HG03457 (cell line): ENCODE results near the gene MAPKAP1.

Source experiments
- ATAC-seq: cut with Tn5 transposase; IDR thresholded peaks from one replicate; pipeline ENCODE4 v1.9.1; 2021; ENCODE audit warnings: moderate number of reproducible peaks; ENCODE audit not compliant: unreplicated experiment

MAPKAP1 gene

DNA sequence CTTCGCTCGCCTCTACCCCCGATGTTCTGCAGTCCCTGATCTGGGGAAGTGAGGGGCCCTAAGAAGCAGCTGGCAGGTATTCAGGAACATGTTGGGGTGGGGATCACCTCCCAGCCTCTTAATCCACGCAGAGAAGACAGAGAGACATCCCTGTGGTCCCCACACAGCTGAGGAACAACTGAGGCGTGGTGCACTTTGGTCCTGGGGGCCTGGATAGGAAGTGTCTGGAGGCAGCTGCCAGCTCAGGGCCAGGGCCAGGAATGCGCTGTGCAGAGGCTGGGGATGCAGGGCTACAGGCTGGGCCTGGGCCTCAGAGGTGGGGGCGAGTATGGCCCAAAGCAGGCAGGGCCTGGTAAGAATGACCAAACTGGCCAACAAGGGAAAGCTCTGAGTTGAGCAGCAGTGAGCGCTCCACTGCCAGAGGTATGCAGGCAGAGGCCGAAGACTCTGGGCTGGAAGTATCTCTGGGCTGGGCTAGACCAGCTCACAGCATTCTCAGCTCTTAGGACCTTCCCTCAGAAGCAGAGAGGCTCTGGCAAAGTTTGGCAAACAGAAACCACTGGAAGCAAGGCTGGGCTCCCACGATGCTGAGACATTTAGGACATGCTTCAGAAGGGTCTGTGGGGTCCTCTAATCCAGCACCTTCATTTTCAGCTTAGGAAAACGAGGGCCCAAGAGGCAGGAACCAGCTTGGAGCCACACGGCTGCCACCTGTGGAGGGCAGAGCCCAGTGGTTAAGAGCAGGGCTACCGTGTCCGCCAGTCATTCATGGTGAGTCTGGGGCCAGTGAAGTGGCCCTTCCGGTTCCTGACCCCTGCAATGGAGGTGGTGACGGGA lies 271.0 kb downstream of the MAPKAP1 start:
- ATAC-seq, result no peak

DNA sequence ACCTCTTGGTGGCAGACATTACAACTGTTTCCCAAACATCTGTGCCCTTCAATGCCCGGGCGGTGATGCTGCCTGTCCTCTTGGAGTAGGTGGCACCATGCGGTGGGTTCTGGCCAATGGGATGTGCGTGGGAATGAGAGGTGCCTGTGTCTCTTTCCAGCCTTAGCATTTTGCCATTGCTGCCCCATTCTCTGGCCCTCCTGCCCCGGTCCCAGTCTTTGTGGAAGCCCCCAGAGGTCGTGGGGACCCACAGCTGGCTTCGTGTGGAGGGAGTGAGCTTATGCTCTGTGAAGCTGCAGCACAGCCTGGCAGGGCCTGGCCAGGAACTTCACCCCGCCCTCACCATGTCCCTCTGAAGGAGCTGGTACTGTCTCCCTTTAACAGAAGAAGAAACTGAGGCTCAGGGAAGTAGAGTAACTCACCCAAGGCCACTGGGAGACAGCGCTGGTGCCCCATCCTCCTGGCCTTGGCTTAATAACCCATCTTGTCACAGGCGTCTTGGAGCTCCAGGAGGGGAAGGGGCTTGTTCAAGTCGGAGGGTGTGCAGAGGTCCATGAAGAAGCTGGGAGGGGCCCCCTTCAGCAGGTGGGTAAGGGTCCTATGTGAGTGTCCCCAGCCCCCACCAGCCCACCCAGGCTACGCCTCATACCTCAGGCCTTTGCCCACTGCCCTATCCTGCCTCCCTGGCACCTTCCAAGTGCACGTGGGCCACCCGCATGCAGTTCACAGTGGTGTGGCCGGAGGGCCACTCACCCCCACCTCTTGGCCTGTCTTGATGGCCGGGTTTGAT lies 271.8 kb downstream of the MAPKAP1 start:
- ATAC-seq, result no peak

DNA sequence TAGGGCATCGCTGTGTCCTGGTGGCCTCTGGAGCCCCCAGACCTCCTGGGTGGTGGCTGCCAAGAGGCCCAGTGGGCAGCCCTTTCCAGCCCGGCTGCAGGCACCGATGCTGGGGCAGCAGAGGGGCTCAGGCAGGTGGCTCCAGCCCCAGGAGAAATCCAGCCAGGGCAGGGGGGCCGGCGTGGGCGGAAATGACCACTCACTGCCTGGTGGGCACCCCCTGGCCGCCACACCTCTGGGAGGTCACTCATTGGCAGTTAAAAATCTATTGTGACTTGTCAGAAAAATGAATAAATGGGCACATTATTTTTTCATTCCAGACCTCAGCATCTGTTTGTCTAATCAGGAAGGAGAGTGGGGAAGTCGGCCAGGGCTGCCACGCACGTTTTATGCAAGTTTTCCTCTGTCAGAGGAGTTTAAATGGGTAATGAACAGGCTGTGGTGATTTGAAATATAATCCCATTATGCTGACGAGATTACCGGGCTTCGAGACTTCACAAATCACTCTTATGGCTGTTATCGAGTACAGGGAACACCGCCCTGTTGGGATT lies 273.5 kb downstream of the MAPKAP1 start:
- no peak for ATAC-seq

DNA sequence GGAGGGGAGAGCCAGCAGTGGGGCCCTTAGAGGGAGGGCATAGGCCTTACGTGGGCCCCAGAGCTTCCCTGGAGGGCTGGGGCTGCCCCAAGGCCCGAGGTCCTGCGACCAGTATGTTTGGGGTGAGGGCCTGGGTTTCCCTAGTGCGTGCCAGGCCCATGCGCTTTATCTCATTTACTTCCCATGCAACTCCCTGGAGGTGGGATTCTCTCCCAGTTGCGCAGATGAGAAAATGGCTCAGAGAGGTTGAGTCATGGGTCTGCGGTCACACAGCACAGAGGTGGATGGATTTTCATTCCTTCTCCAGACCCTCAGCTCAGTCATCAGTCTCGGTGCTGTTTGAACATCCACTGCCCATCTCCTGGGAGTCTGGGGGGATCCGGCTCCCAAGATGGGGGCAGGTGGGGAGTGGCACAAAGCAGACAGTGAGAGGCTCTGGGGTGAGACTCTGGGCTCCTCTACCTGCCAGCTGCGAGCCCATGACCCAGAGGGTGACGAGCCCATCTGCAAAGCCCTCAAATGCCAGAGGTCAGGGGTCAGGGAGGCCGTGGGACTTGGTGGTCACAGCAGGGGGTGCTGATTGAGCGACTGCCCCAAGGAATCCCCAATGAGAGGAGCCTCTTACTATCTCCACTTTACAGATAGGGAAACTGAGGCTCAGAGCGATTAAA lies 274.2 kb downstream of the MAPKAP1 start:
- ATAC-seq, result no peak

DNA sequence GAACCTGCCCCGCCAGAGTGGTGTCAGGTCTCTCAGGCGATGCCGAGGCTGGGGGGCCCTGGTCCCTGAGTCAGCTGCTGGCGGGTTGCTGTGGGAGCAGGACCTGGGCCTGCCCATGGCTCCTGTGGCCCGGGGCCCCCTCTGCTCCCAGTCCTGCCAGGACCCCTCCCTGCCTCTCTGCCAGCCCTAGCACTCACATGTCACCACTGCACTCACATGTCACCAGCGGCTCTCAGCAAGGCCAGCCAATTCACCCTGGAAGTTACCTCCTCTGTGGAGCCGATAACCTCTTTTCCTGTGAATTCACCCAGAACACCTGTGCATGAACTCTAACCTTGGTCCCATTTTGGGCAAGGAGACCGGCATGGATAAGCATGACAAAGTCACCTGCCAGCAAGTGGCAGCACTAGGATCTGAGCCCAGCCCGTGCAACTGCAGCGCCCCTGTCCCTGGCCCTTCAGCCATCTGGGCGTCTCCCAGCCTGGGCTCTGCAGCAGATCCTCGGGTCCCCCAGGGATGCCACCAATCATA lies 275.2 kb downstream of the MAPKAP1 start:
- ATAC-seq, result no peak

DNA sequence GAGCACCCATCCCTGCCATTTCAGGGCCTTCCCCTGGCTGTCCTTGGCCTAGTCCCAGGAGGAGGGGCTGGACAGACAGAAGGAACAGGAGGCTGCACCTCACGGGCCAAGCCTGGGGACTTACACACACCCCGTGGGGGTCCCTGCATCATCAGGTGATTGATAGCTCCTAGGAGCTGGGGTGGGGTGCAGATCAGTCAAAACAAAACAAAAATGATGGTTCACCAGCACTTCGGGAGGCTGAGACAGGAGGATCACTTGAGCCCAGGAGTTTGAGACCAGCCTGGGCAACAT lies 276.0 kb downstream of the MAPKAP1 start:
- no peak for ATAC-seq

DNA sequence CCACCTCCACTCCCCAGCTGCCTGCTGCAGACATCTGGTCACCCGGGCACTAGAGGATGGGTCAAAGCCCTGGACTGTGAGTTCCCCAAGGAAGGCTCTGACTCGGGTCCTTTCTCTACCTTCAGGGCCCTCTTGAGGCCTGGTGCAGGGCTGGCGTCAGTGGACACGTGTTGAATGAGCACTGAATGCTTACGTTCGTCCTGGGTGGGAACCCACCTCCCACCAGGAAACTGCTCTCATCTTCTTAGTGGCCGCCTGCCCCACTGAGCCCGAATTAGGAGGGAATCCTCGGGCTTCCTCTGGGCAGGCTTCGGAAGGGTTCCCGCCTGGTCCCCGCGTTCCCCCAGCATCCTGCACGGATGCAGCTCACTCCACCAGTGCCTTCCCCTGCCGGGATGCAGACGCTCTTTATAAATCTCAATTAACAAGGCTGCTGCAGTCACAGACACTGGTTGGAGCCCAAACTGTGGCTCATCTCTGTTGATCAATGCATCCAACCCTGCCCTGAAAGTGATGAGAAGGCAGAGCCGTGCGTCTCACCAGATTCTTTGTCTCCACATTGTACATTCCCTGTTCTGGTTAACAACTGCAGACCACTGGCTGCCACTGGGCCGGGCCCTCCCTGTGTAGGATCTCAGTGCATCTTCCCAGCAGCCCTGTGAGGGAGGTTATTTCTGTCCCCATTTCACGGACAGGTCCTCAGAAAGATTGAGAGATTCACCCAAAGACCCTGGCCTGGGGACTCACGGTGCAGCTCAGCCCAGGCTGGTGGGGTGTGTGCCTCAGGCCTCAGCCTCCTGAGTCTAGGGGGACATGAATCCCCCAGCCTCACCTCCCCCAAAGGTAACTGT lies 276.6 kb downstream of the MAPKAP1 start:
- no peak for ATAC-seq

DNA sequence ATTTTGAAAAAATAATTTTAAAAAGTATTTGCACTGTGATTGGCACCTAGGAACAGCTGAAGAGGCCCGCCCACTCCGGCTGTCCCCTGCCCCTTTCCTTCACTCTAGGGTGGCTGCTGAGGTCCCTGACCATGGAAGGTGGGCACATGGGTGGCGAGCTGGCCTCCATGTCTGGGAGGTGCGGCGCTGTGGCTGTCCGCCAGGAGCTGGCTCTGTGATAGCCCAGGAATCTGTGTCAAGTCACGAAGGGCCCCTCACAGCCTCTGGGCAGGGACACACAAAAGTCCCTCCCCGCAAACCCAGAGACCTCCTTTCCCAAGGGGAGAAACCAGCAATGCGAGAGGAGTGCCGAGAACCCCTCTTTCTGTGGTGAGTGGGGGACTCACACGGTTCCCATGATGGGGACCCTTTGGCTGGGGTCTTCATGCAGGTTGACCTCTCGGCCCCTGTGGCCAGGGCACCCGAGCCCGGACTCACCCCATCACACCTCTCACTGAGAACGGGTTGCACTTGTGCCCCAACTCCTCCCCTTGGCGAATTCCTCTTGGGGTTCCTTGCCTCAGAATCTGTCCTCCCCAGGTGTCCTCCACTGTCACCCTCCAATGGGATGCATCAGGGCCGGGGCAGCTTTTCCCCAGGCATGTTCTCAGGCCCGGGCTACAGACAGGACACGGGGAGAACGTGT lies 277.4 kb downstream of the MAPKAP1 start:
- ATAC-seq, result no peak

DNA sequence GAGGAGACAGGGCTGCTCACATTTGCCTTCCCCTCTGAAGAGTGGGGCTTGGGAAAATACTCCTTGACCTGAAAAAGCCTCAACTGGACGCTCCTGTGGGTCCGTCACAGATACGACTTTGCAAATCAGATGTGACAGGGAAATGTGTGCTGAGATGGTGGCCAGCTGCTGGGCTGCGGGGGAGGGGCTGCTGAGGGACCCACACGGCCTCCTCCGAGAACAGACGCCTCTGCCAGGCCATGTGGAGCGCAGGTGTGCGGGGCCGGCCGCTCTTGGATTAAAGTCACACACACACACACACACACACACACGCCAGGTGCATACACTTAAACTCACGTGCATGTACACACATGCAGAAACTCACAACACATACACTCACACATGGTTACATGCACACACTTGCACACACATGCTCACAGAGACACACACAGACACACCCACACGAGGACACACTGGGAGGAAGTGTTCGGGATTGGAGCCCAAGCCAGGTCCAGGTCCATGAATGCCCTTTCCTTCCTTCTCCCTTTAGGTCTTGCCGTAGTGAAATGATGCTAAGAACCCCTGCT lies 278.0 kb downstream of the MAPKAP1 start:
- no peak for ATAC-seq

DNA sequence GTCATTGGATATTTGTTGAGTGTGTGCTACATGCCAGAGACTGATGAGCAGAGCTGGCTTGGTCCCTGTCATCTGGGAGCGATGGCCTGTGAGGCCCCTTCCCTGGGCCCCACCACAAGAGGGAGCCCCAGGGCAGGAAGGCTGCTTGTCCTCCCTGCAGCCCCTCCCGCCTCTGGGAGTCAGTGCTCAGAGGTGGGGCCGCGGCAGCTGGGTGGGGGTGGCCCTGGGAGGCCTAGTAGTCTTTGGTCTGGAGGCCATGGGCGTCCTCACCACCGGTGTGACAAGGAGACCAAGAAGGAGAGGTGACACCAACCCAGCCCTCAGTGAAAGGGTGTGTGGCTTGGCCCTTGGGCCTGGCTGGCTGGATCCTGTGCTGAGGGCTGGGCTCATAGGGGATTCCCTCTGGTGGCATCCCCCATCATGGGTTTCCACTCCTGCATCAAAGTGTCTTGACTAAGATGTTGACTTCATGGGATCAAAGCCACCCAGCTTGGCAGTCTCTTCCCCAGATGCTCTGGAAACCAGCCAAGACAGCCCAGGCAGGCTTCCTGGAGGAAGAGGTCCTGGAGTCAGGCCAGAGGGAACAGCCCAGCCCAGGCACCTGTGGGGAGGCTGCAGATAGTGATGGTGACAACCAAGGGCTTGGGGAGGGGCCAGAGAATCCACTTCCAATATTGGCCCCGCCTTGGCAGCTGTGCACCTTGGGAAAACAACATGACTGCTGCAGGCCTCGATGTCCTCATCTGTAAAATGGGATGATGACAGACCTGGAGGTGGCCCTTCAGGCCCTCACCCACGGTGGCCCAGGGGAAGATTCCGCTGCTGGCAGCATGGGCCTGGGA lies 278.7 kb downstream of the MAPKAP1 start:
- no peak for ATAC-seq

DNA sequence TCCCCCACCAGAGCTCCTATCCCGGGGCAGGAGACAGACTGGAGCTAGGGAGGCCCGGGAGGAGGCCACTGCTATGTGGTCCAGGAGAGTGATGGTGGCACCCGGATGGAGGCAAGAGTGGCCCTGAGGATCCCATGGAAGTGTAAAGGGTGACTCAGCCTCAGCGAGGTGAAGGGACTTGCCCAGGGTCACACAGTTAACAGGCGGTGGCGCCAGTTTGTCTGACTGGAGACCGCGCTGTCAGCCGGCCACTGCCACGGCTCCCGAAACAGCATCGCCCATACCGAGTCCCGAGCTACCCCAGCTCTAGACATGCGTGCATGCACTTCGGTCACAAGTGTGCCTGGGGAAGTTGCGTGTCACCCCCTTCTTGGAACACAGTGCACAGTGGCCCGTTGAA lies 279.5 kb downstream of the MAPKAP1 start:
- ATAC-seq, result no peak

DNA sequence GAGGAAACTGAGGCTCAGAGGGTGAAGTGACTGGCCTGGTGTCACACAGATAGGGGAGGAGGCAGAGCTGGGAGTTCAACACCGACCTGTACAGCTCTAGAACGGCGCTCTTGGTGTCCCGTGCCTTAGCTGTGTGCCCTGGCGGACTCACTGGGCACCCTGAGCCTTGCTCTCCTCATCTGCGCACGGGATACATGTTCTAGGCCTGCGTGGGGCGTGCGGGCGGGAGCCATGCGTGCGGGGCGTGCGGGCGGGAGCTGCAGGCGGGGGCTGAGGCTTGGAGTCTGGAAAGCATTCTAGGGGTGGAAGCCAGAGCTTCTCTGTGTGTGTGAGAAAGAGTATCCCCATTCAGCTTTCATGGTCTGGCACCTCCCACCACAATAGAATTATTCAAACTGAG lies 280.1 kb downstream of the MAPKAP1 start:
- no peak for ATAC-seq

DNA sequence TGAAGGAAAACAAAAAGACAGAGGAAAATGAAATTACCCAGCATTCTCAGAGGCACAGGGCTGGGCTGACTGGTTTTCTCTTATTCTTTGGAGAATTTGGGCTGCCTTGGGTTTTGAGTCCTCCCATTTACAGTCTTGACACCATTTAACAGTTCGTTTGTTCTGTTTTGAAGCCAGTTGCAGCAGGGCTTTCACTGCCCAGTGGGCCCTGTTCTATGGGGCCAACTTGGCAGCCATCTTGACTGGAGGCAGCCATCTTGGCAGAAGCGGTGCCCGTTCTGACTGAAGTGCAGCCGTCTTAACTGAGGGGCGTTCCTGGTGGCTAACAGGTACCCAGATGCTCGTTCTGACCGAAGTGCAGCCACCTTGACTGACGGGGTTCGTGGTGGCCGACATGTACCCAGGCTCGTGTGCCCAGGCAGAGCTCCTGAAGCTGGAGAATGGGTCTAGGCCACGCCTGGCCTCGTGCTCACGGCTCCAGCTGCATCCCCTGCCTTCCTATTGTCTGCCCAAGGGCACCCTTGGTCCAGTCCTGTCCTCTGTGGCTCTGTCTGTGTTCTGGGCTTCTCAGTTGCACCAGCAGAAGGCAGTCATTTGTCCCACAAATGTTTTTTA lies 281.0 kb downstream of the MAPKAP1 start:
- ATAC-seq, result no peak

DNA sequence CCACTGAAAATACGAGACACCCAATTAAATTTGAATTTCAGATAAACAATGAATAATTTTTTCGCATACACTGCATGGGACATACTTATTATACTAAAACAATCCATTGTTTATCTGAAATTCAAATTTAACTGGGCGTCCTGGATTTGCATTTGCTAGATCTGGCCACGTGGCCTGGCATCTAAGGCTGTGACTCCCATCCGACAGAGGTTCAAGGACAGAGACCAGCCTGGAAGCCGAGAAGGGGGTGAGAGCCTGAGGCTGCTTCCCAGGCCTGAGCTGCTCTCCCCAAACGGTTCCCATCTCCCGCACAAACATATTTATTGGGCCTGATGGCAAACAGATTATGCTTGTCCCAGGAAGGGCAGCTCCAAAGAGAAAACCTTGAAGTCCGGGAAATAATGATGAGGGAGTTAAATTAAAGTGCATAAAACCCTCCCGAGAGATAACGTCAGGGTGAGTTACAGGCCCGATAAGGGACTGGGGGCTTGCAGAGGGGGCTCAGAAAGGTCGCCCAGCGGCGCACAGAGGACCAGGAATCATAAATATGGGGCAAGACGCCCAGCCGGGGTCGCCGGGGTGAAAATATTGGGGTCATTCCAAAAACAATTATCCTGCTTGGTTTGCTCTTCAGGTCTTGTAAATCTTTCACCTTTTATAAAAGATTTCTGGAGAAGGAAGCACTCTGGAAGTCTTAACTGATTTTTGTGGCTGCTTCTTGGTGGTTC lies 281.7 kb downstream of the MAPKAP1 start:
- no peak for ATAC-seq

DNA sequence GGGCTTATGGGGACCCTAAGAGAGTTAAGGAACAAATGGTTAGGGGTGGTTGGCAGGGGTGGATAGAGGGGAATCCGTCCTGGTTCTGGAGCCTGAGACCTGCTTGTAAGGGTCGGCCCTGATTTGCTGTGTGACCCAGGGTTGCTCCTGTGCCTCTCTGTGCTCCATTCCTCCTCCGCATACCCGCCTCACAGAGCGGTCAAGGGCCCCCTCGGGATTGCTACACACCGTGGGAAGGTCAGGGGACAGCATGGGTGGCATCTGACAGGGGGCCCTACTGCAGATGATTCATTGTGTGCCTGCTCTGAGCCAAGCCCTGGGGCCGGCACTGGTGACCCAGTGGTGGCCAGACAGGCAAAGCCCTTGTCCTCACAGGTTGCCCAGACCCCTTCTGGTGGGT lies 283.0 kb downstream of the MAPKAP1 start:
- ATAC-seq, result no peak

DNA sequence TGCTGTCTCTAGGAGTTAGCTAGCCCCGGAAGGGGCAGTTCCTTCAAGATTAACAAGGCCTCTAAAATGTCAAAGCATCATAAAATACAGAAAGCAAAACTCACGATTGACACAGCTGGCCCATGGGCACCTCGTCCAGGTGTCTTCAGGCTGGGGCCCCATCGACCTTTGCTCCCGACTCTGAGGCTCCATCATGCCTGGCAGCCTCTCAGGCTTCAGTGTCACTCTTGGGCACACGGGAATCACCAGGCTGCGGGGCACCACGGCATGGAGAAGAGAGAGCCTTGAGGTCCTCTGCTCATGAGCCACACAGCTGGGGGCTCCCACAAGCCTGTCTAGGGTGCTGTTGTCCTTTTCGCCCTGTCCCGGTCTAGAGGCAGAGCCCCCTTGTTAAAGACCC lies 284.2 kb downstream of the MAPKAP1 start:
- no peak for ATAC-seq

DNA sequence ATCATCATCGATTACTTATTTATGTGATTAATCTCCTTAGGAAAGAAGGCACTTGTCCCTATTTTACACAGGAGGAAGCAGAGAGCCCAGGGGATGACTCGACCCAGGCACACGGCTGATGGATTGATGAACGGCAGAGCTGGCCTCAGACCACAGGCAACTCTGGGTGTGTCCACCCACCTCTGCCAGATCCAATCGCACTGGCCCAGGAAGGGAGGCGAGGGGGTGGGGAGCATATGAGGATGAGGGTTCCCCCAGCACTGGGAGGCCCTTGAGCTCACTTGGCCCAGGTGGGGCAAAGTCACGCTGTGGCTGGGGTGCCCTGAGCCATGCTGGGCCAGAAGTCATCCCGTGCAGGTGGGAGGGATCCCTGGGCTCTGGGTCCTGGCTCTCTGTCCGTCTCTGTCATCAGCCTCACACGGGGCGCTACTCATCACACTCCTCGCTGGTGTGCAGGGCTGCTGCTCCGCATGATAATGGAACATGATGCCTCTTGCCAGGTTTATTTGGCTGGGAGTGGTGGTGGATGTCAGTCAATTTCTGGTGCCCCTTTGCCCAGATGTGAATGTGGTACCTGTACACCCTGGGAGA lies 285.3 kb downstream of the MAPKAP1 start:
- ATAC-seq, result no peak
